Keratinocyte (primary cell): ENCODE measurements around the gene RPL26. TPM values are rescaled to one million over a fixed set of nuclear protein-coding genes. Genes with fewer than 3 reads are reported as not detected.

ENCODE experiments used
- DNase-seq: peaks from one replicate; pipeline ENCODE4 v3.0.0-alpha.2; 2011; ENCODE audit warnings: low read depth, missing footprints, low spot score
- FAIRE-seq: peaks from 2 replicates; lab custom pipeline; 2011; peaks lifted over from hg19 to GRCh38; lab: Jason Lieb, UNC
- H2AFZ ChIP-seq: 2 replicates; pipeline ENCODE4 v1.6.0; 2012; ENCODE audit warnings: low read length, control low read depth, inconsistent platforms; ENCODE audit not compliant: control insufficient read depth
- H3K27ac ChIP-seq: 2 replicates; pipeline ENCODE4 v1.5.1; 2011; ENCODE audit warnings: low read length; ENCODE audit not compliant: control insufficient read depth, insufficient read depth
- H3K27me3 ChIP-seq: 3 replicates; pipeline ENCODE4 v1.6.0; 2011; ENCODE audit warnings: low read length; ENCODE audit not compliant: control insufficient read depth, insufficient read depth; ENCODE audit errors: extremely low read depth
- H3K36me3 ChIP-seq, 2 experiments: 2 replicates in 1 of 2; 3 replicates in 1 of 2; pipeline ENCODE4 v1.5.1; 2011; ENCODE audit warnings: low read length in 2 of 2, mild to moderate bottlenecking in 1 of 2; ENCODE audit not compliant: control insufficient read depth in 2 of 2, insufficient read depth in 2 of 2; ENCODE audit errors: extremely low read depth in 1 of 2
- H3K4me1 ChIP-seq: 3 replicates; pipeline ENCODE4 v1.5.1; 2011; ENCODE audit warnings: low read length; ENCODE audit not compliant: control insufficient read depth, insufficient read depth; ENCODE audit errors: extremely low read depth
- H3K4me2 ChIP-seq: 3 replicates; pipeline ENCODE4 v1.6.0; 2011; ENCODE audit warnings: low read depth, low read length; ENCODE audit not compliant: control insufficient read depth, insufficient read depth; ENCODE audit errors: extremely low read depth
- H3K4me3 ChIP-seq, 3 experiments: fragments of 200-600 bp in 1 of 3; sonication (generic) in 1 of 3; 2 replicates in 2 of 3; 3 replicates in 1 of 3; pipeline ENCODE4 v1.5.1; 2011 to 2016; ENCODE audit warnings: low read length in 3 of 3, mild to moderate bottlenecking in 3 of 3, control low read depth in 2 of 3, inconsistent platforms in 1 of 3, low read depth in 1 of 3, mixed read lengths in 1 of 3, mixed run types in 1 of 3, moderate library complexity in 1 of 3; ENCODE audit not compliant: control insufficient read depth in 2 of 3, insufficient read depth in 2 of 3; ENCODE audit errors: extremely low read depth in 1 of 3
- H3K79me2 ChIP-seq: 2 replicates; pipeline ENCODE4 v1.6.0; 2012; ENCODE audit warnings: low read length; ENCODE audit not compliant: control insufficient read depth, insufficient read depth
- H3K9ac ChIP-seq: 3 replicates; pipeline ENCODE4 v1.6.0; 2011; ENCODE audit warnings: low read length; ENCODE audit not compliant: control insufficient read depth, insufficient read depth; ENCODE audit errors: extremely low read depth
- H3K9me1 ChIP-seq: 3 replicates; pipeline ENCODE4 v1.6.0; 2011; ENCODE audit warnings: low read length; ENCODE audit not compliant: control insufficient read depth, insufficient read depth; ENCODE audit errors: extremely low read depth
- H3K9me3 ChIP-seq: 2 replicates; pipeline ENCODE4 v1.5.1; 2012; ENCODE audit warnings: low read depth, low read length; ENCODE audit not compliant: control insufficient read depth
- H4K20me1 ChIP-seq: 3 replicates; pipeline ENCODE4 v1.6.0; 2011; ENCODE audit warnings: low read length; ENCODE audit not compliant: control insufficient read depth, insufficient read depth; ENCODE audit errors: extremely low read depth
- CTCF ChIP-seq, 3 experiments: IDR thresholded peaks in 1 of 3; conservative IDR thresholded peaks in 1 of 3; optimal IDR thresholded peaks in 1 of 3; 2 replicates in 2 of 3; 3 replicates in 1 of 3; pipeline versions ENCODE3 to v1.5.1; 2011; ENCODE audit warnings: low read length in 3 of 3, mild to moderate bottlenecking in 3 of 3, moderate library complexity in 2 of 3, control low read depth in 1 of 3, inconsistent platforms in 1 of 3; ENCODE audit not compliant: insufficient read depth in 2 of 3; ENCODE audit errors: extremely low read depth in 1 of 3
- EZH2 ChIP-seq: IDR thresholded peaks from one replicate; pipeline ENCODE4 v1.6.1; 2012; ENCODE audit warnings: inconsistent platforms, mild to moderate bottlenecking, low read length, moderate library complexity
- dilution Hi-C: fragments of 300-500 bp; cut with MboI; formaldehyde crosslinking; loops from one replicate; pipeline ENCODE4 v1.7.0; 2020; ENCODE audit warnings: low sequenced_read_pairs; ENCODE audit not compliant: extremely low pct_ligation_motif_present
- polyA plus RNA-seq, 5 experiments: library from polyadenylated mRNA; depleted of rRNA in 3 of 5; stranded (reverse) in 3 of 5; stranded (forward) in 1 of 5; unstranded in 1 of 5; fragments of >200 nt; gene quantifications; 1 replicate in 1 of 5; 2 replicates in 3 of 5; 3 replicates in 1 of 5; pipeline versions ENCODE4 v1.2.1 to v1.2.3, GENCODE V29; 2011 to 2012; ENCODE audit warnings: missing spikeins in 2 of 5, low read depth in 1 of 5, low replicate concordance in 1 of 5

RPL26 gene
- polyA plus RNA-seq, 1 donor (not counting 4 experiments of a cell fraction or from before 2014, with no cell fraction given) = 5,909 TPM

GRCh38 chr17:8360751-8361150 lies 22.2 kb downstream of the RPL26 start:
- Histone ChIP-seq H4K20me1 (no peaks in the 10 kb centered on the region), H3K4me2 (no peak overlapping the region), H3K9me3 (no peaks in the 10 kb centered on the region), H3K79me2 (no peaks in the 10 kb centered on the region), H2AFZ (no peak overlapping the region), H3K27ac (no peak overlapping the region), H3K9me1 (no peaks in the 10 kb centered on the region), H3K36me3 (no peaks in the 10 kb centered on the region), H3K9ac (no peak overlapping the region), H3K4me3 (no peak overlapping the region), H3K4me1 (no peaks in the 10 kb centered on the region), H3K27me3 (no peaks in the 10 kb centered on the region)
- dilution Hi-C loops = no loop called here
- no peak for TF ChIP-seq EZH2
- no peak for TF ChIP-seq CTCF (optimal IDR thresholded peaks at IDR 0.05 in 1 of 3, IDR thresholded peaks at IDR 0.05 in 1 of 3, conservative IDR thresholded peaks at IDR 0.05 in 1 of 3; ENCODE audit: extremely low read depth in 1 of 3, insufficient read depth in 2 of 3, low read length in 3 of 3)
- DNase-seq (no peak), FAIRE-seq (no peak)

DNA sequence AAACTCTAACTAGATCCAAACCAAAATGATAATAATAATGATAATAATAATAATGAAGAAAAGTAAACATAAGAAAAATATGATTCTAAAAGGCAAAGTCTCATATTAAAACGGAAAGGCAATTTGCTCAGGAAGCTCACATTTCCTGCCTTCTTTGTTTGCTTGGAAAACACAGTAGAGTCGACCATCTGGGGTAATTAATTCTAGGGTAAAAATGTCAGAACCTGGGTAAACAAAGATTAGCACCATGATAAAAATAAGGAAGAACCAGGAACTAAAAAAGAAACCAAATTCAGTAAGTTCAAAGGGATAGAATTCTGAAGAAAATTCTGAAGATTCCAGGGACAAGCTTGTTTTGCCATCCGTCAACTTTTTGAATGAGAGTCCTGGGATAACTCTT lies 22.7 kb downstream of the RPL26 start:
- no peaks in the 10 kb centered on the region for H3K27me3 ChIP-seq
- H3K9ac ChIP-seq = no peak overlapping the region
- H3K4me2 ChIP-seq = no peak overlapping the region
- TF ChIP-seq EZH2 (no peak), CTCF (optimal IDR thresholded peaks at IDR 0.05 in 1 of 3, IDR thresholded peaks at IDR 0.05 in 1 of 3, conservative IDR thresholded peaks at IDR 0.05 in 1 of 3; ENCODE audit: extremely low read depth in 1 of 3, insufficient read depth in 2 of 3, low read length in 3 of 3) (no peak)
- no peaks in the 10 kb centered on the region for H4K20me1 ChIP-seq
- H3K4me1 ChIP-seq = no peaks in the 10 kb centered on the region
- FAIRE-seq (no peak), DNase-seq (no peak)
- H3K36me3 ChIP-seq = no peaks in the 10 kb centered on the region
- H3K9me1 ChIP-seq = no peaks in the 10 kb centered on the region
- no peak overlapping the region for H3K4me3 ChIP-seq
- no peaks in the 10 kb centered on the region for H3K9me3 ChIP-seq
- H3K27ac ChIP-seq = no peak overlapping the region
- dilution Hi-C loops = no loop called here
- no peak overlapping the region for H2AFZ ChIP-seq
- no peaks in the 10 kb centered on the region for H3K79me2 ChIP-seq
